Lower leg skin (tissue), 4 donors: ENCODE data around the gene MELTF. TPM values are rescaled to one million over a fixed set of nuclear protein-coding genes. Genes with fewer than 3 reads are reported as not detected.

Experiments used
- DNase-seq, 2 donors: peaks; one replicate each; pipeline ENCODE4 v3.0.0-alpha.2; 2019; ENCODE audit warnings: low spot score in 2 of 2
- H3K4me3 ChIP-seq: fragments of 200-600 bp; sonication (generic); 2 replicates; pipeline ENCODE4 v1.5.1; 2017; ENCODE audit warnings: mild to moderate bottlenecking, low read depth; ENCODE audit not compliant: poor library complexity, severe bottlenecking
- POLR2A ChIP-seq, 2 donors: fragments of 450-650 bp; IDR thresholded peaks; one replicate each; pipeline ENCODE4 v1.6.1; 2016 to 2017; ENCODE audit warnings: antibody characterized with exemption in 2 of 2, mild to moderate bottlenecking in 1 of 2, moderate library complexity in 1 of 2
- WGBS, 2 donors: methylation state at CpG; one replicate each; pipeline ENCODE4 v1.1.5; 2018; 5-methylcytosine and 5-hydroxymethylcytosine counted together
- intact Hi-C: fragments of 100-400 bp; cut with DNase I; formaldehyde crosslinking; loops from one replicate; pipeline ENCODE4 v1.15.0; 2023; ENCODE audit warnings: low total_unique reads
- total RNA-seq, 4 donors: library from RNA; depleted of rRNA; stranded (reverse); fragments of >200 nt; gene quantifications; one replicate each; pipeline ENCODE4 v1.1.0, GENCODE V29; 2016
- TF ChIP-seq, protein P1 (sequence below), 3 donors: fragments of 450-650 bp; IDR thresholded peaks; one replicate each; pipeline ENCODE4 v1.5.1; 2016; ENCODE audit warnings: antibody characterized with exemption in 3 of 3, mild to moderate bottlenecking in 3 of 3, moderate library complexity in 2 of 3

MELTF gene
- total RNA-seq, 4 donors from 2014 or later = 6.4 to 57.2 (median 35.7) TPM

DNA sequence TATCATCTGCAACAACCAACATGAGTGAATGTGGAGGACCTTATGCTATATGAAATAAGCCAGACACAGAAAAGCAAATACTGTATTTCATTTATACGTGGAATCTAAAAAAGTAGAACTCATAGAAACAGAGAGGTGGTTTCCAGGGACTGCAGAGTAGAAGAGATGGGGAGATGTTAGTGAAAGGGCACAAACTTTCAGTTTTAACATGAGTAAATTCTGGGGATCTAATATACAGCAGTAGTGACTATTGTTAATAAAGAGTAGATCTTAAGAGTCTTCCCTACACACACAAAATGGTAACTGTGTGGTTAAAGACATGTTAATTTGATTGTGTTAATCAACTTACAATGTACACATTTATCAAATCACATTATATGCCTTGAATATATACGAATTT is 20.9 kb upstream of the MELTF start:
- 86 to 89% methylated on average over 2 of the region's 2 CpGs for WGBS, 2 donors
- no peak for DNase-seq
- H3K4me3 ChIP-seq = no peak overlapping the region
- TF ChIP-seq POLR2A (IDR thresholded peaks at IDR 0.05) = no peak
- TF ChIP-seq, protein P1, sequence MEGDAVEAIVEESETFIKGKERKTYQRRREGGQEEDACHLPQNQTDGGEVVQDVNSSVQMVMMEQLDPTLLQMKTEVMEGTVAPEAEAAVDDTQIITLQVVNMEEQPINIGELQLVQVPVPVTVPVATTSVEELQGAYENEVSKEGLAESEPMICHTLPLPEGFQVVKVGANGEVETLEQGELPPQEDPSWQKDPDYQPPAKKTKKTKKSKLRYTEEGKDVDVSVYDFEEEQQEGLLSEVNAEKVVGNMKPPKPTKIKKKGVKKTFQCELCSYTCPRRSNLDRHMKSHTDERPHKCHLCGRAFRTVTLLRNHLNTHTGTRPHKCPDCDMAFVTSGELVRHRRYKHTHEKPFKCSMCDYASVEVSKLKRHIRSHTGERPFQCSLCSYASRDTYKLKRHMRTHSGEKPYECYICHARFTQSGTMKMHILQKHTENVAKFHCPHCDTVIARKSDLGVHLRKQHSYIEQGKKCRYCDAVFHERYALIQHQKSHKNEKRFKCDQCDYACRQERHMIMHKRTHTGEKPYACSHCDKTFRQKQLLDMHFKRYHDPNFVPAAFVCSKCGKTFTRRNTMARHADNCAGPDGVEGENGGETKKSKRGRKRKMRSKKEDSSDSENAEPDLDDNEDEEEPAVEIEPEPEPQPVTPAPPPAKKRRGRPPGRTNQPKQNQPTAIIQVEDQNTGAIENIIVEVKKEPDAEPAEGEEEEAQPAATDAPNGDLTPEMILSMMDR (IDR thresholded peaks at IDR 0.05) = no peak
- intact Hi-C loops = no loop called here

DNA sequence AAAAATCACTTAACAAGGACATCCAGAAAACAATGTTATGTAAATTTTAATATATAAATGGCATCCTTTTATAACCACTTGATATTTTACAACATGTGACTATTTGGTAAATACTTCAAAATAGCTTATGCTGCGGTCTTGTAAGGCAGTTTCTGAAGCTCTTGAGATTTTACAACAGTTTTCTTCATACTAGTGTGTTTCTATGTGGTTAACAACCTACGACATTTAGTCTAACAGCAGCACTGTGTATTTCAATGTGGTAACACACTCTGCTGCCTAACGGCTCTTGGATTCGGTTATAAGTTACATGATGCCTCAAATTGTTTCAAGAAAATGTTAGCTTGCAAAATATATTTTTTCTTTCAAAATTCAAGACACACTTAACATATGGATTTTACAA is 12.9 kb upstream of the MELTF start:
- intact Hi-C loops = no loop called here
- 91 to 92% methylated on average over 4 of the region's 4 CpGs for WGBS, 2 donors
- no peak overlapping the region for H3K4me3 ChIP-seq
- TF ChIP-seq, protein P1 (IDR thresholded peaks at IDR 0.05) = no peak
- TF ChIP-seq POLR2A (IDR thresholded peaks at IDR 0.05) = no peak
- no peak for DNase-seq

DNA sequence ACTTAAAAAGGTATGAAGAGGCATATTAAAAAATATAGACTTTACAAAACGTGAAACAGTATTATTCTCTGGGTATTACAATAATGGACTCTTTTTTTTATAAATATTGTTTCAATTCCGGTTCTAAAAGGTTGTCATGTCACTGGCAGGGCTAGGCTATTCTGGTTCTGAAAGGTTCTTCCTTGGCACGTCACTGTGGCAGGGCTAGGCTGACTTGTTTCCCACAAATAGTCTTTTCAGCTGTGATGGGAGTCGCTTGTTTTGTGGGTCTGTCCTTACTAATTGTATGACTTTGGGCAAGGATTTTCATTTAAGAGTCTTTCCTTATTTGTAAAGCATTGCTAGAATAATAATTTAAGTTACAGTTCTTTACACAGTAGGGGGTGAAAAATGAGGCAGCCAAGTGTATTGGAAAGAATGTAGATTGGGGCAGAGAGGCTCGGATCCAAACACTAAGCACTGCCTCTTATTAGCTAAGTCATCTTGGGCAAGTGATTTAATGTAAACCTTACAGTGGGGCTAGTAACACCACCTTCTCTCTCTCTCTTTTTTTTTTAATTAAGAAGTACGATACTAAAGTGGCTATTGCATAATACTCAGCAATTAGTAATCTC is 12.4 kb upstream of the MELTF start:
- H3K4me3 ChIP-seq = no peak overlapping the region
- peak in 1 of 2 donors; percentile 36 for DNase-seq
- TF ChIP-seq POLR2A (IDR thresholded peaks at IDR 0.05) = no peak
- TF ChIP-seq, protein P1 (IDR thresholded peaks at IDR 0.05) = no peak
- intact Hi-C loops = no loop called here
- 77 to 87% methylated on average over 6 of the region's 6 CpGs for WGBS, 2 donors

DNA sequence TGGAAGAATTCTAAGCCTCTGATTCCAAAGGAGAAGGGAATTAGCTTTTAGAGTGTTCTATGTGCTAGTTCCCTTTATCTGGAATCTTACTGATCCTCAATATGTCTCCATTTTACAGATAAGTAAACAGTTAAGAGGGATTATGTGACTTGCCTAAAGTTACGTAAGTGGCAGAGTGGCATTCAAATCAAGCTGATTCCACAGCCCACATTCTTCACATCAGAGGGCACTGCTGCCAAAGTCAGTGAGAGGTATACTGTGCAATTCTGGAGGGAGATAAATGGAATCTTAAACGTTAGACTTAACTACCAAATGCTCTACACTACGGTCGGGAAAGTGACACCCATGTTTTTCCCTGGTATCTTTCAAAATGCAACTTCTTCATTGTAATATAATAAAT is 11.0 kb upstream of the MELTF start:
- no peak for DNase-seq
- H3K4me3 ChIP-seq = no peak overlapping the region
- 56 to 82% methylated on average over 4 of the region's 4 CpGs for WGBS, 2 donors
- intact Hi-C loops = no loop called here
- TF ChIP-seq, protein P1 (IDR thresholded peaks at IDR 0.05) = no peak
- no peak for TF ChIP-seq POLR2A (IDR thresholded peaks at IDR 0.05)

DNA sequence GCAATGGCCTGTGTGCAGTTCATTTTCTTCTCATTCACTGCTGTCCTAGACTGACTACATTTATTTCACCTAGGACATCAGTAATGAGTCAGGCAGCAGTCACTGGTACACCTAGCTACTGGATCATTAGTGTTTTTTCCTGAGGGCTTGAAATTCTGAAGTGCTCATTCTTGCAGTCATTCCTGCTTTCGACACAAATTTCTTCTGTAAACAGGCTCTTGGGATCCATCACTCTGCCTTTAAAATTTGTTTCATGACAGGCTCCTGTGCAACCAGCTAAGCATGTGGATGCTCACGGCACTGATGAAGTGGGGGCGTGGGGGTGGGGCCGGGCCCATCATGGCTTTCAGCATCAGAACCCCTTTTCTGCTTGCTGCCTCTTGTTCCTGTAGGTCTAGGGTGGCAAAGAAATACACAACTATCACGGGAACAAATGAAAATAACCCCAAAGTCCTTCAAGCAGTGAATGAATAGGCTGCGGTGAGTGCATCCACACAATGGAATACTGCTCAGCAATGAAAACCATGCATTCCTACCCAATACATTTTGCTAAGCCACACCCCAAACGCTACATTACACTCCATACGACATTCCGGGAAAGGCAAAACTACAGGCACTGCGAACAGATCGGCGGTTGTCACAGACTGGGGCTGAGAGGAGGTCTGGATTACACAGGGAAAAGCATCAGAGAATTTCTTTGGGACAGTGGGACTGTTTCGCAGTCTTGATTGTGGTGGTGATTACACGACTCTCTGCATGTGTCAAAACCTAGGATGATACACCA is 9.3 kb upstream of the MELTF start:
- peak in 1 of 2 donors; percentile 70 for DNase-seq
- H3K4me3 ChIP-seq = no peak overlapping the region
- intact Hi-C loops = no loop called here
- whole genome bisulfite sequencing, 2 donors = 80 to 81% methylated on average over 14 of the region's 14 CpGs
- TF ChIP-seq, protein P1 (IDR thresholded peaks at IDR 0.05) = no peak
- TF ChIP-seq POLR2A (IDR thresholded peaks at IDR 0.05) = no peak
